ENCODE measurements around the gene MSANTD7. TPM values are rescaled to one million over a fixed set of nuclear protein-coding genes. Genes with fewer than 3 reads are reported as not detected.
A peak's percentile ranks its signal among the peaks of the same experiment; 100 is the strongest.

MSANTD7 gene
- total RNA-seq, 1 donor from 2014 or later: 13.8 TPM

GRCh38 chr10:14878266-14879123 lies 40.4 kb downstream of the MSANTD7 start, which contains the start of gene SUV39H2:
TSS of gene SUV39H2 (plus strand) at chr10:14878866. CDS start at chr10:14878889, 23 bp downstream.
- Mint-ChIP-seq H3K27ac (ENCODE audit: unreplicated experiment) (peak within 1 kb of the TSS; percentile 96), H3K9me3 (ENCODE audit: unreplicated experiment) (no peaks in the 10 kb centered on the region), H3K36me3 (ENCODE audit: unreplicated experiment) (no peaks in the 10 kb centered on the region), H3K27me3 (ENCODE audit: unreplicated experiment) (no peaks in the 10 kb centered on the region), H3K4me3 (ENCODE audit: unreplicated experiment) (peak within 1 kb of the TSS; percentile 95), H3K4me1 (ENCODE audit: unreplicated experiment) (peaks cover 25% of the 10 kb centered on the region)
- peak; percentile 99 for DNase-seq (ENCODE audit: extremely low spot score, unreplicated experiment)
- peak; percentile 13 for TF ChIP-seq CTCF (IDR thresholded peaks at IDR 0.05)

- no peaks in the 10 kb centered on the region for H3K36me3 Mint-ChIP-seq (ENCODE audit: unreplicated experiment)
- H3K27ac Mint-ChIP-seq (ENCODE audit: unreplicated experiment): peak overlapping the region; percentile 64
- peak; percentile 87 for DNase-seq (ENCODE audit: extremely low spot score, unreplicated experiment)
- no peak for TF ChIP-seq CTCF (IDR thresholded peaks at IDR 0.05)
- H3K27me3 Mint-ChIP-seq (ENCODE audit: unreplicated experiment): no peaks in the 10 kb centered on the region
- peak overlapping the region; percentile 89 for H3K4me3 Mint-ChIP-seq (ENCODE audit: unreplicated experiment)
- H3K9me3 Mint-ChIP-seq (ENCODE audit: unreplicated experiment): no peaks in the 10 kb centered on the region
- peaks cover 25% of the 10 kb centered on the region for H3K4me1 Mint-ChIP-seq (ENCODE audit: unreplicated experiment)
Measured at GRCh38 chr10:14879124-14879927, 41.2 kb downstream of the MSANTD7 start.

- no peak for DNase-seq (ENCODE audit: extremely low spot score, unreplicated experiment)
- no peaks in the 10 kb centered on the region for H3K36me3 Mint-ChIP-seq (ENCODE audit: unreplicated experiment)
- no peak for TF ChIP-seq CTCF (IDR thresholded peaks at IDR 0.05)
- peak overlapping the region; percentile 64 for H3K27ac Mint-ChIP-seq (ENCODE audit: unreplicated experiment)
- peaks cover 25% of the 10 kb centered on the region for H3K4me1 Mint-ChIP-seq (ENCODE audit: unreplicated experiment)
- peak overlapping the region; percentile 89 for H3K4me3 Mint-ChIP-seq (ENCODE audit: unreplicated experiment)
- H3K27me3 Mint-ChIP-seq (ENCODE audit: unreplicated experiment): no peaks in the 10 kb centered on the region
- H3K9me3 Mint-ChIP-seq (ENCODE audit: unreplicated experiment): no peaks in the 10 kb centered on the region
Measured at GRCh38 chr10:14879928-14880193, 41.8 kb downstream of the MSANTD7 start.

GRCh38 chr10:14880229-14880628 lies 42.1 kb downstream of the MSANTD7 start:
- Mint-ChIP-seq H3K4me1 (ENCODE audit: unreplicated experiment) (peaks cover 25% of the 10 kb centered on the region), H3K27ac (ENCODE audit: unreplicated experiment) (peak overlapping the region; percentile 64), H3K9me3 (ENCODE audit: unreplicated experiment) (no peaks in the 10 kb centered on the region), H3K27me3 (ENCODE audit: unreplicated experiment) (no peaks in the 10 kb centered on the region), H3K4me3 (ENCODE audit: unreplicated experiment) (peak overlapping the region; percentile 89), H3K36me3 (ENCODE audit: unreplicated experiment) (no peaks in the 10 kb centered on the region)
- no peak for TF ChIP-seq CTCF (IDR thresholded peaks at IDR 0.05)
- DNase-seq (ENCODE audit: extremely low spot score, unreplicated experiment): no peak

GRCh38 chr10:14884082-14884481 lies 46.0 kb downstream of the MSANTD7 start:
- no peak for DNase-seq (ENCODE audit: extremely low spot score, unreplicated experiment)
- Mint-ChIP-seq H3K36me3 (ENCODE audit: unreplicated experiment) (no peaks in the 10 kb centered on the region), H3K27ac (ENCODE audit: unreplicated experiment) (no peak overlapping the region), H3K27me3 (ENCODE audit: unreplicated experiment) (no peaks in the 10 kb centered on the region), H3K4me1 (ENCODE audit: unreplicated experiment) (peaks cover 14% of the 10 kb centered on the region), H3K9me3 (ENCODE audit: unreplicated experiment) (no peaks in the 10 kb centered on the region), H3K4me3 (ENCODE audit: unreplicated experiment) (no peak overlapping the region)
- no peak for TF ChIP-seq CTCF (IDR thresholded peaks at IDR 0.05)
